Fibroblast of skin of right quadriceps (primary cell): ENCODE measurements around the gene ADA.
A peak's percentile ranks its signal among the peaks of the same experiment; 100 is the strongest.

ENCODE experiments used
- DNase-seq: peaks from one replicate; pipeline ENCODE4 v3.0.0-alpha.2; 2013

Gene ADA

GRCh38 chr20:44574372-44574771 lies 77.1 kb downstream of the ADA start:
- no peak for DNase-seq

GRCh38 chr20:44573501-44573869 lies 78.0 kb downstream of the ADA start:
- DNase-seq: no peak

- peak; percentile 97 for DNase-seq
These were observed 78.7 kb downstream of the ADA start for GRCh38 chr20:44572551-44573500.

GRCh38 chr20:44571362-44571988 lies 80.0 kb downstream of the ADA start:
- DNase-seq: peak; percentile 76

- DNase-seq: no peak
These were observed 81.1 kb downstream of the ADA start for GRCh38 chr20:44570367-44570766.
